Stimulated activated CD8-positive, alpha-beta memory T cell treated with anti-CD3 and anti-CD28 coated beads, Interleukin-15, amount 100 ng/mL, for 4 hours (primary cell): ENCODE results near the gene CST8.
A peak's percentile ranks its signal among the peaks of the same experiment; 100 is the strongest.
"Not testable (repeated sequence)": the region's sequence is repeated elsewhere in the genome, so short reads cannot be mapped to it uniquely, and the experiment has no call there.

Source experiments
- DNase-seq, 2 donors: peaks; one replicate each; pipeline ENCODE4 v3.0.0-alpha.2; 2020; ENCODE audit warnings: low read depth in 2 of 2

Gene CST8, protein sequence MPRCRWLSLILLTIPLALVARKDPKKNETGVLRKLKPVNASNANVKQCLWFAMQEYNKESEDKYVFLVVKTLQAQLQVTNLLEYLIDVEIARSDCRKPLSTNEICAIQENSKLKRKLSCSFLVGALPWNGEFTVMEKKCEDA

DNA sequence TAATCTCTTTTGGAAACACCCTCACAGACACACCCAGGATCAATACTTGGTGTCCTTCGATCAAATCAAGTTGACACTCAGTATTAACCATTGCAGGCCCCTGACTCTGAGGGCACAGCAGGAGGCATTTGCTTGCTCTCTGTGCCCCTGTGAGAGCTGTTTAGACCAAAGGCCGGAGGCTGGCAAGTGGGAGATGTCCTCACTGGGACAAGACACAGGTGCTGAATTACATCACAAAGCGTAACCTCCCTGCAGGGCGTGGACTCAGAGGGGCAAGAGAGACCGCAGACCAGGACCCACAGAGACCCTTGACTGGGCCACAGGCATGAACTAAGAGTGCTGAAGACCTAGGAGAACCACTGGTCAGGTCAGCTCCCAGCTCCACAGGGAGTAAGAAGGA is at the start of gene CST8:
Gene CST8, plus strand, starts transcription at position 301 of the 400 bp plus-strand sequence. CDS start 551 bp downstream, outside the sequence.
- DNase-seq = no peak

DNA sequence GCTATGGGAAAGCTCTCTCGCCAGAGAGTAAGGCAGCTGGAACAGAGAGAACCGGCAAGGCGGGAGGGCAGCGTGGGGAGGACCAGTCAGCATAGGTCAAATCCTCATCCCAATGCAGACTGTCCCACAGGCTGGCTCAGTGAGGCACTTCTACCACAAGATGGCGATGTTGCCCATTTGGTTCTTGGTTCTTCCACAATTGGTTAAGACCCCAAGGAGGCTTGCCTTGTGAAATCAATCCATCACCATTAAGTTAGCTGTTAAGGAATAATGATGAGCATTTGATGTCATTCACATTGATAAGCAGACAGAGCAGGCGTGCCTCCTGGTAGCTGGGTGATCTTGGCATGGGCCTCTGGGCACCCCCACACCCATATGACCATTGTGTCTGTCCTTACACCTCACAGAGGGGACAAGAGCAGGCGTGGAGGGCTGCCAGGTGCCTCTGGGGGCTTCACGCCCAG is 49.0 kb upstream of the CST8 start:
- DNase-seq = peak in 1 of 2 donors; percentile 32

DNA sequence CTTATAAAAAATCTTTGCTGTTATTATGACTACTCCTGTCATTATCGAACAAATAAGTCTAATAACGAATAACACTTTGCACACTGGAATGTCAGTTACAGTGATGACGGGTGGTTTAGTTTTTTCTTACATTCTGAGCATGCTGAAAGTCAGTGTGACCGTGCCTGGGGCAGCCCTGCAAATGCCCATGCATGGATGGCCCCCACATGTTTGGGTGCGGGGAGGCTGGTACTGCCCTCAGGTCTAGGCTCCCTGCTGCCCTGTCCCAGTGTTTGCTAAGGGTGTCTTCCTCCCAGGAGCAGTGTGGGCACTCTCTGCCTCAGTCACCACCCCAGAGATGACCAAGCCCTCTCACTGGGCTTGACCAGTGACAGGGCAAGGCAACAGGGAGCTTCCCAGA is 48.5 kb upstream of the CST8 start:
- no peak for DNase-seq

DNA sequence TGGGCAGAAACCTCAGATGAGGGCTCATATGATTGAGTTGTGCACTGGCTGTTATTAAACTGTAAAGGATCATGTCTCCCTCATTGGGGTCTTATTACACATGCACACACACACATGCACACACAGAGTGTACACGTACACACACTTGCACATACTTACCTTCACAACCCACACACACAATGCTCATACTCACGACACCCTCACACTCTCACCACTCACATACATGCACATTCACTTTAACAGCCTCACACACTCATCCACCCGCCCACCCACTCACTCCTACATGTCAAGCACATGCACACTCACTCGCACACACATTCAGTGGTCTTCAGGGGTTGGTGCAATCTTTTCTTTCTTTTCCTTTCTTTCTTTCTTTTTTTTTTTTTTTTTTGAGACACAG is 46.1 kb upstream of the CST8 start:
- no peak for DNase-seq

DNA sequence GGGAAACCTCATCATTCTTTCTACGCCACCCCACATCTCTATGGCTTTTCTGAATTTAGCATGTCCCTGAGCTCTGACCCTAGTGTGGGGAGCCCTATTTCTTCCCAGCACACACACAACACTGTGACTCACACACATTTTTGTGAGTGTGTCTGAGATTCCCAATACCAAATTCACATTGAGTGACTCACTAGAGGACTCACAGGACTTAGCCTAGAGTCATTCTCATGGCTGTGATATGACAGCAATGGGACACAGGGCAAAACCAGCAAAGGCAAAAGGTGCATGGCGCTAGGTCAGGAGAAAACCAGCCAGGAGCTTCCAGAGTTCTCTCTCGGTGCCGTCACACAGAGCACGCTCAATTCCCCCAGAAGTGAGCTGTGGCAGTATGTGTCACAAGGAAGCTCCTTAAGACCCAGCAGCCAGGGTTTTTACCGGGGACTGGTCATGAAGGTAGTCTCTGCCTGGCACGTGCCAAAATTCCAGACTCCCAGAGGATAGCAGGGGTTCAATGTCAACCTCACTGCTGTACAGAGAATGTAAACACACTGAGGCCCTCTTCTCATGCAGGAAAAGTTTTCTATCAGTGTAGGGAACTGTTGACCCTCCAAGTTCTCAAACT is 45.2 kb upstream of the CST8 start:
- no peak for DNase-seq

DNA sequence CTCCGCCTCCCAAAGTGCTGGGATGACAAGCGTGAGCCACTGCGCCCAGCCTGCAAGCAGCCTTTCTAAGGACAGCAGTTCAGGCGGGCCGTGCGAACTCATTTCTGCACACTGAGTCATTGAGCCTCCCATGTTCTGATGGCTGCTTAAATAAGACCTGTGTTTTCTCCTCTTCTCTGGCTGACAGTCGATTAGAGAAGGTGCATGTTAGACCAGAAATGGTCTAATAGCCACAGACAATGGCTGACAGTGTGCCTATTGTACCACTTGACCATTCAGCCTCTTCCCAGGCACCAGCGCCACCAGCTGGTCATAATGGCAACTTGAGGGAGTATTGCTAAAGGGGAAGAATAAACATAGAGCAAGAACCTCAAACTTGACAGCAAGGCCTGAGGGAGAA is 44.4 kb upstream of the CST8 start:
- no peak for DNase-seq

DNA sequence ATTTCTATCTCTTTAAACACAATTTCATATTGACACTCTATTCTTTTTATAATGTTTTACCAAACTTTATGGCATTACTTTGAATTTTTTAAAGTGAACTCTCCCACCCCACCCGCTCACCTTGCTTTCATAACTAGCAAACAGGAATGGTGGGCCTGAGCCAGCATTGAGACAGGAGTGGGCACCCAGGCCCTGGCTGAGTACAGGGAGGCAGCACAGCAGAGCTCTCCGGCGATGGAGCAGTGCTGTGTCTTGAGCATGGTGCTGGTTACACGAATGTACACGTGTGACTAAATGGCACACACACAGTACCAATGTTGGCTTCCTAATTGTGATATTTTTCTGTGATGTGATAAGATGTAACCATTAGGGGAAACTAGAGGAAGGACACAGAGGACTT is 42.8 kb upstream of the CST8 start:
- DNase-seq = no peak

DNA sequence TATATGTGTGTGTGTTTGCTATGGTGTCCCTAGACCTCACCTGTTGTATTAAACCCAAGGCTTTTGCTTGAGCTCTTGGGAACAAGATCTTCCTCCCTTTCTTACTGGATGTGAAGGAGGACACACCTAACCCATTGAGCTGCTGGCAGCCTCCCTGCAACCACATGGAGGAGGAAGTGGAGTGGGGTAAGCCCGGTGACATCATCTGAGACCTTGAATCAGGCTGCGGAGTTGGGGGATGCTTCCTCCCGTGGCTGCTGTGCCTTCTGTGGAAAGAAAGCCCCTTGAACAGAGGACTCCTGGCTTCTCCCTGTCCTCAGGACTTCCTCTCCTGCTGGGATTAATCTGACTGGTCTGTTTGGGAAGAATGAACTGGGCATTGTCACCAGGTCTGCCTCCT is 41.5 kb upstream of the CST8 start:
- no peak for DNase-seq

DNA sequence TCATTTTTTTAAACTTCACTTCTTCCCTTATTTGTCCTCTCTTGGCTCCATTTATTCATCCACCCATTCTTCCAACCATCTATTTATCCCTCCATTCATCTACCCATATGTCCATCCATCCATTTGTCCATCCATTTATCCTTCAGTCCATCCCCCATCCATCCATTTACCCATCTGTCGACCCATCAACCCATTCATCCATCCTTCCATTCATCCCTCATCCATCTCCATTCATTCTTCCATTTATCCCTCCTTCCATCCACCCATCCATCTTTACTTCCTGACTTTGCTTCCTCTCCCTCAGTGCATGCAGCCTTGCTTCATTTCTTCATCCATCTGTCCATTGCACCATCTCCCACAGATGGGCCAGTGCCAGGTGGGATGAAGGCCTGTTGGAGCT is 40.0 kb upstream of the CST8 start:
- no peak for DNase-seq

DNA sequence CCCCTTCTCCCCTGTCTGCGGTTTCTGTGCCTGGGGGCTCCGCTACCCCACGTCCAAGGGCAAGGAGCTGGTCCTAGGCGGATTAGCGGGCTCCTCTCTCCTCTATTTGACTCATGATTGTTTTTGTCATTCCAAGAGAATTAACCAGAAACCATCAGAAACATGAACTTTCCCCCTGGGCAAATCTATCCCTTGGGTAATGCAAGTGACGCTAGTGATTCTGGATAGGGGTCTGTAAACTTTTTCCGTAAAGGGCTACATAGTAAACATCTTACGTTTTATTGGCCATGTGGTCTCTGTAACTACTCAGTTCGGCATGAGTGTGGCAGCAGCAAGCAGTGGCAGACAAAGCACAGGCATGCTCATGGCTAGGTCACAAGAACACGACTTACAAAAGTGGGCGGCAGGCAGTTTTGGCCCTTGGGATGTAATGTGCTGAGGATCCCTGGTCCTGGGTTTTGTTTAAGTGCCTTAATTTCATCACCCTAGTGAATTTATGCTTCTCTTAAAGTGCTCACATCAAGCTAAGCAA is 38.9 kb upstream of the CST8 start:
- DNase-seq = no peak

DNA sequence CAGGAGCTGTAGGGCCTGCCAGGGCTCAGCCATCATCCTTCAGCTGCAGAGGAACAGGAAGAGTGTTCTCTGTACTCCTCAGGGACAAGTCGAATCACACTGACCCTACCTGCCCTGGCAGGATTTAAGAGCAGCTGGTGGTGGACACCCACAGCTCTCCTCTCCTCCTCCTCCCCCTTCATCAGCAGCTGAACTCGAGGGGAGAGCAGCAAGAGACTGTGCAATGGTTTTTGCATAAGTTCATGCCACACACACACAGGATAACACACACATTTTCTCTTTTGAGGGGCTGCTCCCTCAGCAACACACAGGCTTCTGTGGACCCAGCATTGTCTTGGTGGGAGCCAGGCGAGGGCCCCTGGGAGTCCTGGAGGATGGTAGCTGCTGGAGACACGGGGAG is 38.1 kb upstream of the CST8 start, which contains the start of gene CST11:
Gene CST11, minus strand, starts transcription at position 101 of the 400 bp plus-strand sequence. Its CDS starts 65 bp downstream, at position 36.
- DNase-seq = no peak

DNA sequence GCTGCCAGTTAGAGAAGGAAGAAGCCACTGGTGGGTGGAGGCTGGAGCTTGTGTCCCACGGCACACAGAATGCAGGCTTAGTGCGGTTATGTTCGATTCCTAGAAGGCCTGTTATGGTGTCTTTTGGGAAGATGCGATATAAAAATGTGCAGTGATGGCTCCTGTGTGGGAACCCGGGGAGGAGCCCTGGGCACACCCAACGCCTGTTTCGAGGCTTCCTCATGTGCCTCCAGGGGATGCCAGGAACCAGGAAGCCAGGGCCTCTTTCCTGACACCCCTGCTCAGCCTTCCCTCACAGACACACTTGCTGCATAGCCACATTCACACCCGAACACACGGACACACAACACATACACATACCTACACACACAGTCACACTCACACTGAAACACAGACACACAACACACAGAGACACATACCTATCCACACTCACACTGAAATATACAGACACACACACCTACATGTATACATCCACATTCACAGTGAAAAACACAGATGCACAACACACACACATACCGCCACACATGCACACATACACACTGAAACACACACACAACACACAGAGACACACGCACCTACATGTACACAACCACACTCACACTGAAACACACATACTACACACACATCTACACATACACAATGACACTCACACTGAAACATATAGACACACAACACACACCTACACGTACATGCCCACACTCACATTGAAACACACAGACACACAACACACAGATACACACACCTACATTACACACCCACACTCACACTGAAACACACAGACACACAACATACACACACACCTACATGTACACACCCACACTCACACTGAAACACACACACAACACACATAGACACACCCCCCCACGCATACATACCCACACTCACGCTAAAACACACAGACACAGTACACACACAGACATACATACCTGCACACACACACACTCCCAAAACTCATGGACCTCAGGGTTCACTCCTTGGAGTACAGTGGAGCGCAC is 37.1 kb upstream of the CST8 start:
- no peak for DNase-seq

DNA sequence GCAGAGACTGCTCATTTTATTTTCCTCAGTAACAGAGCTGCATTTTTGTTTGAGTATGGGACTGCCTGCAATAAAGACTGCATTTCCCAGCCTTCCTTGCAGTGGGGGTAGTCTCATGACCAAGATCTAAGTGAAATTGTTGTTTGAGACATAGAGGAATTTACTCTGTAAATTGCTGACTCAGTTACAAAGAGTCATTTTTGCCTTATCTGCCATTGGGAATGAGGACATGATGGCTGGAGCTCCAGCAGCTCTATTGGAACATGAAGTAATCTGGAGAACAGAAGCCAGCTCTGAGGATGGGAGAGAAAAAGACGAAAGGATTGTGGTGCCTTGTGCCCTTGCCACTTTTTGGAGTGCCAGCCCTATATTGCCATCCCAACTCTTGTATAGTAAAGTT is 36.1 kb upstream of the CST8 start:
- no peak for DNase-seq

DNA sequence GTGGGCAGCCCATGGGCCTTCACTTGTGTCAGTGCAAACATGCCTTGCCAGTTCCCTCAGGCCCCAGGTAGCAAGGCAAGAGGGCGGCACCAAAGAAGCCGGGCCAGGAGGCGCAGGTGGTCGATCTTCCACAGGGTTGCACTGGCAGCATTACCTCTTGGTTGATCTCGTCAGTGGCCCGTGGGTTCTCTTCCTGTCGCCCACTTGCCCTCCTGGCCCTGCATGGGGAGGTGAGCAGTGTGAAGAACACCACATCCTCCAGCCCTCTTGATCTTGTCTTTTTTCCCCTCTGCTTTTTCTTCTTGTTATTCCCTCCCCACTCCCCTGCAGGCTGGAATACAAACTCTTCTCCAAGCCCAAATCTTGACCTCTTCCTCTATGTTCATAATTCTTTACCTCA is 35.3 kb upstream of the CST8 start:
- DNase-seq = no peak

DNA sequence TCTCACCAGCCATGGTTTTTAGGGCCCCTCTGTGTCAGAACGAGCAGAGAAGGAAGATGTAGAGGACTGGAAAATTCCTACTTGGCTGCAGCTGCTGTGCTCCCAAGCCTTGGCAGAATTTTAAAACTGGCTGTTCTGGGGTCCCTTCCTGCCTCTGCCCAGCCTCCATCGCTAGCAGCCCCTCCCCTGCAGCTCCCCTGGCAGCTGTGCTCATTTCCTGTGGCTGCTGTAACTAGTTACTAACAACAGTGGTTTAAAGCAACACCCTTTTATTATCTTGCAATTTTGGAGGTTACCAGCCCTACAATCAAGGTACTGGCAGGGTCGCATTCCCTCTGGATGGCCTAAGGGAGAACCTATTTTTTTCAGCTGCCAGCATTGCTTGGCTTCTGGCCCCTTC is 34.5 kb upstream of the CST8 start:
- no peak for DNase-seq

DNA sequence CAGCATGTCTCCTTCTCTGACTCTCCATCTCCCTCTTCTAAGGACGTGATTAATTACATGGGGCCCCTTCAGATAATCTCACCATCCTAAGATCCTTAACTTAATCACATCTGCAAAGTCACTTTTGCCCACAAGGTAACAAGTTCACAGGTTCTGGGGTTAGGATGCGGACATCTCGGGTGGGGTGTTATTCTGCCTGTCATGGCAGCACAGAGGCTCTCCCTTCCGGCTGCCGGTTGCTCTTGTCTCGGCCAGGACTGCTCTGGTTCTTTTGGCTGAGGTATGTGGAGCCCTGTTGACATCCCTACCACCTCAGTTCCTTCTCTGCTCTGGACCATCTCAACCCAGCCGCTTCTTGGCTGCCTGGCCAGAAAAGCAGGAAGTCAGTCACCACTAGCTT is 34.0 kb upstream of the CST8 start:
- no peak for DNase-seq

DNA sequence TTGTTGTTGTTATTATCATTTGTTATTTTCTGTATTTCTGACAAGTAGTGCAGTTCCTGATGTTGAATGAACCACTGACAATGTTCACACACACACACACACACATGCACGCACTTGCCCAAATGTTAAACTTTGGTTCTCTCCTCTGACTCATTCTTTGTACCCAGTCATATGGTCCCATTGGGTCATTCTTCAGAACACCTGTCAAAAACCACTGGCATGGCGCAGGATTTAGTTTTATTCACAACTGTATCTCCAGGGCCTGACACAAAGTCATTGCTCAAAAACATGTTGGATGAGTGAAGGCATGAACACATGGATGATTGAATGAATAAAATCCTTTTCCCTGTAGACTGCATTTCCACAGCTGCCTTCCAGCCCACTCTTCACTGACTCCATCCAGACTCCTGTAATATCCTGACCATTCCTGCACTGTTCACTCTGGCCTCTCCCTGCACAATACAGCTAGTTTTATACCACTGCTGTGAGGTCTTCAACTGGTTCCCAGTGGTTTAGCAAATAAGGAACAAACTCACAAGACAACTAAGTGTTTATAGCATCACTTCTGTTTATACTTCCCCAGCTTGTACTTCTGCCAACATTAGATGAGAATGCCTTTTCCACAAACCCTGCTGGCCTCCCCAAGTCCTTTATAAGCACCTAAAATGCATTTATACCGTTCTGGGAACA is 31.3 kb upstream of the CST8 start:
- no peak for DNase-seq

DNA sequence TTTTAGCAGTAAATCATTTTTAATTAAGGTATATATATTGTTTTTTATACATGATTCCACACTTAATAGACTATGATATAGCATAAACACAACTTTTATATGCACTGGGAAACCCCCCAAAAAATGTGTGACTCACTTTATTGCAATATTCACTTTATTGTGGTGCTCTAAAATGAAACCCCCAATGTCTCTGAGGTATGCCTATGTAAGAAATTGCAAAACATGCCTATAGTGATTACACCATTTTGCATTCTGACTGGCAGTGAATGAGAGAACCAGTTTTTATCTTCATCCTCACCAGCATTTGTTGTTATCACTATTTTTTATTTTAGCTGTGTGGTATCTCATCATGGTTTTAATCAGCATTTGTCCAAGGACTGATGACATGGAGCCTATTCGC is 29.7 kb upstream of the CST8 start:
- no peak for DNase-seq

DNA sequence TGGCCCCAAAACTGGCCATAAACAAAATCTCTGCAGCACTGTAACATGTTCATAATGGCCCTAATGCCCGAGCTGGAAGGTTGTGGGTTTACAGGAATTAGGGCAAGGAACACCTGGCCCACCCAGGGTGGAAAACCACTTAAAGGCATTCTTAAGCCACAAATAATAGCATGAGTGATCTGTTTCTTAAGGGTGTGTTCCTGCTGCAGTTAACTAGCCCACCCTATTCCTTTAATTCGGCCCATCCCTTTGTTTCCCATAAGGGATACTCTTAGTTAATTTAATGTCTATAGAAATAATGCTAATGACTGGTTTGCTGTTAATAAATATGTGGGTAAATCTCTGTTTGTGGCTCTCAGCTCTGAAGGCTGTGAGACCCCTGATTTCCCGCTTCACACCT is 24.0 kb upstream of the CST8 start:
- not testable (repeated sequence) for DNase-seq

DNA sequence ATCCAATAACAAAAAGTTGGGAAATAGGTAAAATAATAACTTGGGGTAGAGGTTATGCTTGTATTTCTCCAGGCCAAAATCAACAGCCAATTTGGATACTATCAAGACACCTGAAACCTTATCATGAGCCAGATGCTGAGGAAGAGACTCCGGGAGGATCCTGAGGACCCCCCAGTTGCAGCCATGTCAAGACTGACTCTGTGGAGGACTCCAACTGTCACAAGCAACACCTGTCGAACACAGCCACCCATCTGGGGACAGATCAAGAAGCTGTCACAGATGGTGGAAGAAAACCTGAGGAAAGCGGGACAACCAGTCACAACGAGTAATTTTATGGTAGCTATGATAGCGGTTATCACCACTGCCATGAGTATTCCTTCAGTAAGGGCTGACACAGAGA is 18.6 kb upstream of the CST8 start:
- DNase-seq = not testable (repeated sequence)

DNA sequence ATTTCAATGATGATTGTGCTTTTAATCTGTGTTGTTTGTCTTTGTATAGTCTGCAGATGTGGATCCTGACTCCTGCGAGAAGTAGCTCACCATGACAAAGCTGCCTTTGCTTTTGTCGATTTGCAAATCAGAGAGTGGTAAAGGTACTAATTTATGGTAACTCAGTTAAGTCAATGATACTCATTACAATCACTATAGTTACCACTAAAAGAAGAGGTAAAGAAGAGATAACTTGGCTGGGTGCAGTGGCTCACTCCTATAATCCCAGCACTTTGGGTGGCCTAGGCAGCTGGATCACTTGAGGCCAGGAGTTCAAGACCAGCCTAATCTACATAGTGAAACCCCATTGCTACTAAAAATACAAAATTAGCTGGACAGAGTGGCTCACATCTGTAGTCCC is 17.6 kb upstream of the CST8 start:
- DNase-seq = not testable (repeated sequence)

DNA sequence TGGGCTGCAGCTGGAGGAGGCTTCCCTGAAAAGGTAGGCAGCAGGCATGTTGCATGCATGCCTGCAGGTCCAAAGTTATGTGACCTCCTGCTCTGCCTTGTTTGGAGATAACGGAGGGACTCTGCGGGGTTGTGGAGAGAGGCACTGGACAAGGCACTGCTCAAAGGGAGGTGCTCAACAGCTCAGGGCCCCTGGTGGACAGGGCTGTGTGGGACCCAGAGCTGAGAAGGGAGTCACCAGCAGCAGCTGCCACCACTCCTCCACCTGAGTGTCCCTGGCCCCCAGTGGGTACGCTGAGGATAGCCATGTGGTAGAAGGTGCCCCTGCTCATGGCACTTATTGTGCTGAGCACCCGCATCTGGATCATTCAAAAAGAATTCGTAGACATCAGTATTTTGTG is 15.5 kb upstream of the CST8 start:
- DNase-seq = no peak
